ENCODE measurements around the gene COL11A2.

COL11A2 gene

DNA sequence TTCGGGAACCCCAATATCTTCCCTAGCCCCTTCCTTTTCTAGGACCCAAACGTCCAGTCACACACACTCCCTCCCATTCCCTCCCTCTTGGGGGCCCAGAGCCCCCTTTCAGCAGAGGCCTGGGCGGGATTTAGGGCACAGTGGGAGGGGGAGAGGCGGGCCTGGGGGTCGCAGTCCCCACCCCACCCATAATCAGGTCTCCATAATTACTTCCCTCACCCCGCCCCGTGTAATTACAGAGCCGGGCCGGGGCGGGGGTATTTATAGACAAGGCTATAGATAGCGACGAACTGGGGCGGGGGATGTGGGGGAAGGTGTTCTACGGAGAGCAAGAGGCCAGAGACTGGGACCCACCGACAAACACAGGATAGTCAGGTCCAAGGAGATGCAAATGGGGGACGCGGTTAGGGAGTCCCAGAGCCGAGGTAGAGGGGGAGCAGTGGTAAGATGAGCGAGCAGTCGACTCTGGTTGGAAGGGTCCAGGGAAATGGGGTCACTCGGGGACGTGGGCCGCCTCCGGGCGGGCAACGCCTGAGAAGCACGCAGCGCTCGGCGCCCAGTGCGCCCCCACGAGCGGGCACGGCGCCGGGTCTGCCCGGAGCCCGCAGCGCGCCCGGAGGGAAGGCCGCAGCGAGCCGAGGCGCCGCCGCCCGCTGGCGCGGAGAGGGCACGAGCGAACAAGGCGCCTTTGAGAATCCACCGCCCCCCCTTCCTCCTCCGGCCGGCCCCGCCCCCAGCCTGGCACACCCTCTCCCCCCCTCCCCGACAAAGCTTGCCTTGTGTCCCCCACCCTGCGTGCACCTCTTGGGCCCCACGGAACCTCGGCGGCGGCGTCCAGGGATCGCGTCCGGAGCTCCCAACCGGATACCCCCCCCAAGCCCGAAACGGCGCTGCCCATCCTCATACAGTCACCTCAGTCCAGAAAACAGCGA lies 670 bp upstream of the COL11A2 start:
- no peak for DNase-seq (ENCODE audit: low read depth in 3 of 3)

GRCh38 chr6:33191383-33192104 lies 723 bp downstream of the COL11A2 start:
- DNase-seq (ENCODE audit: low read depth in 3 of 3): no peak

GRCh38 chr6:33190504-33191107 lies 1.7 kb downstream of the COL11A2 start:
- no peak for DNase-seq (ENCODE audit: low read depth in 3 of 3)

DNA sequence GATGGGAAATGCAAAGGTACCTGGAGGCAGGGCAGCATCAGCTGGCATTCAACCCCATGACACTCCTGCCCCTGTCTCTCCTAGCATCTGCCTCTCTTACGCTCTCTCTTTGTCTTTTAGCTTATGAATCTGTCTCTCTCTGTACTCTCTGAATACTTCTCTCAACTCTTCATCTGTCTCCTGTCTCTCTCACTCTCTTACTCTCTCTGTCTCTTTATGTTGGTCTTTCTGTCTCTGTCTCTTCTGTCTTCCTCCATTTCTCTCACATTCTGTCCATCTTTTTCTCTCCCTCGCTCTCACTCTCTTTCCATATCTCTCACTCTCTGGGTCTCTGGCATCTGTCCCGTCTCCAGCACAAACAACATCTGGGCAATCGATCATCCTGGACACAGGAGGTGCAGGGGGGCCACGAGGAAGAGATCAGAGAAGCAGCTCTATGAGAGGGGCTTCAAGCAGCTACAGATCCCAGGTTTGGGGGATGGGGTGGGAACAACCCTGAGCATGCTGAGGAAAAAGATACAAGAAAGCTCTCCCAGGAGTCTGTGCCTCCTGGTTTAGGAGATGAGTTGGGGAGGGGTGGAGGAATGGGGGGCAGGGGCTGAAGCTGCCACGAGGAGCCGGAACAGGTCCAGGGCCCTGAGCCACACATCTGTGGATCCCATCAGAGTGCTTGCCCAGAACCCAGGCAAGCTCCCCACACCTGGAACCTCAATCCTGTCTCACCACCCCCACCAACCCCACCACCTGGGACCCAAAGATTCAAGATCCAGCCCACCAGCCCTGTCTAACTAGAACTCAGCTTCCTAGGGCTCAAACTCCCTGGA lies 2.4 kb downstream of the COL11A2 start:
- DNase-seq (ENCODE audit: low read depth in 3 of 3): no peak

GRCh38 chr6:33189164-33189563 lies 3.1 kb downstream of the COL11A2 start:
- DNase-seq (ENCODE audit: low read depth in 3 of 3): no peak

- DNase-seq (ENCODE audit: low read depth in 3 of 3): no peak
These were observed 4.5 kb downstream of the COL11A2 start for GRCh38 chr6:33187809-33188208.

DNA sequence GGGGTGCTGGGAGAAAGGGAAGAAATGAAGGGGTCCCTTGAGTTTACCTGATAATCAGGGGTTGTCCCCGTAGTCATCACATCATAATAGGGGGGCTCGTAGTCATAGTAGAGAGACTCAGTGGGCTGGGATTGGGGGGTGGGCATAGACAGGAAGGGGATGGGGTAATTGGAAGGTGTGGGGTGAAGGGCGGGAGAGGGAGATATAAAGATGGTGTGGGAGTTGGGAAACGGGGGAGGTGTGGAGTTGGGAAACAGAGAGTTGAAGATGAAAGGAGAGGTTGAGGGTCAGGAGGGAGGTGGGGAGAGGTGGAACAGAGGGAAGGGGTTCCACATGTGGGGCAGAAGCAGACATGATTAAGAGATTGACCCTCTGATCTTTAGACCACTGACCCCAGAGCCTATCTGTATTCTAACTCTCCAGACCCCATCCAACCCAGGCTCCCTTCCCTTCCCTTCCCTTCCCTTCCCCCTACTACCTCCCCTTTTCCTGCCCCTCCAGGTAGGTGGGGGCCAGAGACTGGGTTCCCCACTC lies 6.5 kb downstream of the COL11A2 start:
- DNase-seq (ENCODE audit: low read depth in 3 of 3): no peak

GRCh38 chr6:33185190-33185589 lies 7.1 kb downstream of the COL11A2 start:
- no peak for DNase-seq (ENCODE audit: low read depth in 3 of 3)

- DNase-seq (ENCODE audit: low read depth in 3 of 3): no peak
These were observed 9.1 kb downstream of the COL11A2 start for GRCh38 chr6:33183071-33183683.

GRCh38 chr6:33181141-33181540 lies 11.1 kb downstream of the COL11A2 start:
- no peak for DNase-seq (ENCODE audit: low read depth in 3 of 3)

GRCh38 chr6:33178755-33179475 lies 13.4 kb downstream of the COL11A2 start:
- no peak for DNase-seq (ENCODE audit: low read depth in 3 of 3)

DNA sequence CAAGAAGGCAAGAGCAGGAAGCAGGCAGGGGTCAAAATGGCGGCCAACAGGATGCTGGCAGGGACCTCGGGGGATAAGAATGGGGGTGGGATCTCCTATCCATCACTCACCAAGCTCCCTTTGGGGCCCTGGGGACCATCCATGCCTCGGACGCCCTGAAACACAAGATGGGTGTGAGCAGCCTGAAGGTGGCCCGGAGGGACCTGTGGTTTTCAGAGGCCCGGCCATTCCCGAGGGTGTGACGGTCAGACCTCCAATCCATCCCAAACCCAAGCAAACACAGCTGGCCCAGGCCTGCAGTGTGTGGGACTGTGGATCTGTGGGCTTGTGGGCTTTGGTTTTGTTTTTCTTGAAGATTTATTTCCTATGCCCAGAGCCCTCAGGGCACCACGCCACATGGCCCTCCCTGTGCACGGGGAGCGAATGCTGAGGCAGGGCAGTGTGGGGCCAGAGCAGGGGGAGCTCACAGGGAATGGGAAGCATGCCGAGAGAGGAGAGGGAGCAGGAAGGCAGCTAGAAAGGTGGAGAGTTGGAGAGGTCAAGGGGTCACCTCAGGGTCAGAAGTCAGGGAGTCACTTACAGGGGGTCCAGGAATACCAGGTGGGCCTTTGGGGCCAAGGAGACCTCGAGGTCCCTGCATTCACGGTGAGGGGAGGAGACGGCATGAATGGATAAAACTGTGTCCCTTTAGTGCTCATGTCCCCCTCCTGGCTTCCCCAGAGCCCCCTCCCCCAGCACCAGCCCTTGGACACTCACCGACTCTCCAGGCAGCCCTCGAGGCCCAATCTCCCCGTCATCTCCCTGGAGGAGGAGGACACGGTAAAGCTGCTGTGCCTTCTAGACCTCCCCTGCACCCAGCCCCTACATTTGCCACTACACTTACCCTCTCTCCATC lies 14.5 kb downstream of the COL11A2 start:
- DNase-seq (ENCODE audit: low read depth in 3 of 3): no peak

DNA sequence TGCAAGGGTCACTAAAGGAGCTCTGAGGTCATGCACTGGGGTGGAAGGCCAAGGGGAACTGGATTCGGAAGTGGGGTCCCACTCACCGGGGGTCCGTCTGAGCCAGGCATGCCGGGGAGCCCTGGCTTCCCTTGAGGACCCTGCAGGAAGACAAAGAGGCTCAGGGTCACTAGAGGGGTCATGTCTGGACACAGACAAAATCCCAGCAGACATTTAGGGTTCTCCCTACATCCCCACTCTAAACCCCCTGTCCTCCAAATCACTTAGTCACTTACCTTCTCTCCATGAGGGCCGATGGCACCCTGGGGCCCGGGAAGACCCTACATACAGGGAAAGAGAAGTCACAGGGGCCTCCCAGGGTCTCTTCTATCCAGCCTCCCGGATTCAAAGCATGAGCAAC lies 15.4 kb downstream of the COL11A2 start:
- no peak for DNase-seq (ENCODE audit: low read depth in 3 of 3)

DNA sequence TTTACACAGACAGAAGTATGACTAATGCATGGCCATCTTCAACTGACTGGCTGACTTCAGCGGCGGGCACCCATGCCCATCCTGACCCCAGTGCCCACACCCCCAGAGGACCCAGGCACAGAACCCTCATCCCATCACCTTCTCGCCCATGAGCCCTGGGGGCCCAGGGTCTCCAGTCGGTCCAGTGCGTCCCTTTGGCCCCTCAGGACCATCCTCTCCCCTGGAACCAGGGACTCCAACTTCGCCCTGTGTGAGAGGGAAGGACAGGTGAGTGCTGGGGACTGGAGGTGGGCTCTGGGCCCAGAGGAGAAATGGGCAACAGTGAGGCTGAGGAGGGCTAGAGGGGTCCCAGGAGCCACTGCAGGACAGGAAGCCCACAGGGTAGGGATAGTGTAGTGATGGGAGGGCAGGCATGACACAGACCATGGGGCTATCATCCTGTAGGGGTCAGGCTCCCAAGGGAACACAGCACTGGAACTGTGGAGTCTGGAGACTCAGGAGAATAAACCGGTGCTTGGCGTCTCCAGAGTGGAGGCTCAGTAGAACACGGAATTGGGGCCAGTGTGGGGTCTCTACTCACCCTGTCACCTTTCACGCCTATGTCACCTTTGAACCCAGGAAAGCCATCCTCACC lies 16.7 kb downstream of the COL11A2 start:
- DNase-seq (ENCODE audit: low read depth in 3 of 3): no peak

DNA sequence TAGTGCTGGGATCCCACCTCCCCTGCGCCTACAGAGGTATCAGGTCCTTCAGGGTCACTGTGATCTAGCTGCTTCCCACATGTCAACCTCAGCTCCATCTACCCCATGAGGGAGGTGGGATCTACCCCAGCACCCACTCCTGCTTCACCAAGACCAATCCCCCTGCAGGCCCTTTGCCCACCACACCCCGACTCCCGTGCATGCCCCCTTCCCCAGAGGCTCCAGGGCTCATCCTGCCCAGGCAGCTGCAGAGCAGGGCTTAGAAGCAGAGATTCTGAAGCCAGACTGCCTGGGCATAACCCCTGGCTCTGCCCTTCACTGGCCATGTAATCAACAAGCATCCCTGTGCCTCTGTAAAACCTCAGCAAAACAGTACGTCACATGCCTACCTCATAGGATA lies 17.5 kb downstream of the COL11A2 start:
- DNase-seq (ENCODE audit: low read depth in 3 of 3): no peak

- DNase-seq (ENCODE audit: low read depth in 3 of 3): no peak
These were observed 18.6 kb downstream of the COL11A2 start for GRCh38 chr6:33173535-33174180.

DNA sequence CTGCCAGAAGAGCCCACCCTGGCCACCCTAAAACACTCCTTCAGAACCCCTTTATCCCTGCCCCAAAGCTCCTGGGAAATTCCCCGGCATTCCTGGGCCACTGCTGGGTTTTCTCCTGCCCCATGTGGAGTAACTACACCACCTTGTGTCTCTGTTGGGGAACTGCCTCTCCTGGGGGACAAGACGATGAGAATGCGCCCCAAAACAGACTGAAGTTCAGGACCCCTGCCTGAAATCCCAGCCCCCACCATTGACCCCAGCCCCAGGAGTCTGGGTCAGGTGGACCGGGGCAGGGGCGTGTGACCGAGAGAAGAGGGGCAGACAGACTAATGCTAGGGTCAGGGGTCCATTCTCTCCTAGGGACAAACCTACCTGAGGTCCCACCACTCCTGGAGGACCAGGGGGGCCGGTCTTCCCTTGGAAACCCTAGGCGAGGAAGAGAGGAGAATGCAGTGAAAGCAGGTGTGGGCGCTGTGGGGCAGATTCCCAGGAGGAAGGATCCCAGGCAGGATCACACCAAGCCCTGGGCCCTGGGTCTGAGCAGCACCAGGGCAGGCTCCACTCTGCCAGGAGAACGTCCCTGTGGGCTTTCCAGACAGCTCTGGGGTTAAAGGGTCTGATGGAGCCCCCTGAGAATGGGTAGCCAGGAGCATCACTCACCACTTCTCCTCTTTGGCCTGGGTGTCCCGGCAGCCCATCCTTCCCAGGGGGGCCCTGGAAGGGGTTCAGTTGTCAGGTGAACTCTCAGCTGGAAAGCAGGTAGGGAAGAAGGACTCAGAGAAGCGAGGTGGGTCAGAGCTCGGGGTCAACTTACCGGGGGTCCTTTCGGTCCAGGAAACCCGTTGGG lies 19.4 kb downstream of the COL11A2 start:
- DNase-seq (ENCODE audit: low read depth in 3 of 3): no peak
